HG02571 (cell line): ENCODE data around the gene GUCD1.
"Not testable (repeated sequence)": the region's sequence is repeated elsewhere in the genome, so short reads cannot be mapped to it uniquely, and the experiment has no call there.

Experiments
- ATAC-seq: cut with Tn5 transposase; IDR thresholded peaks from one replicate; pipeline ENCODE4 v1.9.1; 2021; ENCODE audit warnings: mild to moderate bottlenecking, moderate library complexity; ENCODE audit not compliant: unreplicated experiment

The GUCD1 gene

DNA sequence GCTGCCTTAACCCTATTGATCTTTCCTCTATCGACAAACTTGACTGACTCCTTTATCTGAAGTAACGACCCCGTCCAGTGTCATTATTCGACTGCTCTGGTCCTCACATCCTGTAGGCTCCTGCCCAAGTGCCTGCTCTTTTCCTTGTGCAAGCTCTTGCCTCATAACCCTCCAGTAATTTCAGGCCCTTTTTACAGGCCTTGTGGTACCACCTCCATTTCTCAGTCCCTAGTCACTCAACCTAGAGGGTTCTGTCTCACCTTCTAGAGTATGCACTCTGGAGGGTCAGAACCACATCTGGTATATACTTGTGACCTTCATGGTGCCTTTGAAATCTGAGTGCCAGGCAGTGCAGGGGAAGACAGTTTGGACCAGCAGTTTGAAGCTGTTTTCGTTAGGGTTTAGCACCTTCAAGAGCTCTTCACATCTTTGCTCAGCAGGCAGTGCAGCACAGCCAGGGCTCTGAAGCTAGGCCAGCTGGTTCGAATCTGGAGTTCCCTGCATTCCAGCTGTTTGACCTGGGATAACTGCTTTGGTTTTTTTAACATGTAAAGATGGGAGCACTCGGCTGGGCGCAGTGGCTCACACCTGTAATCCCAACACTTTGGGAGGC lies 12.1 kb upstream of the GUCD1 start:
- no peak for ATAC-seq

GRCh38 chr22:24565077-24565476 lies 10.1 kb upstream of the GUCD1 start:
- no peak for ATAC-seq

DNA sequence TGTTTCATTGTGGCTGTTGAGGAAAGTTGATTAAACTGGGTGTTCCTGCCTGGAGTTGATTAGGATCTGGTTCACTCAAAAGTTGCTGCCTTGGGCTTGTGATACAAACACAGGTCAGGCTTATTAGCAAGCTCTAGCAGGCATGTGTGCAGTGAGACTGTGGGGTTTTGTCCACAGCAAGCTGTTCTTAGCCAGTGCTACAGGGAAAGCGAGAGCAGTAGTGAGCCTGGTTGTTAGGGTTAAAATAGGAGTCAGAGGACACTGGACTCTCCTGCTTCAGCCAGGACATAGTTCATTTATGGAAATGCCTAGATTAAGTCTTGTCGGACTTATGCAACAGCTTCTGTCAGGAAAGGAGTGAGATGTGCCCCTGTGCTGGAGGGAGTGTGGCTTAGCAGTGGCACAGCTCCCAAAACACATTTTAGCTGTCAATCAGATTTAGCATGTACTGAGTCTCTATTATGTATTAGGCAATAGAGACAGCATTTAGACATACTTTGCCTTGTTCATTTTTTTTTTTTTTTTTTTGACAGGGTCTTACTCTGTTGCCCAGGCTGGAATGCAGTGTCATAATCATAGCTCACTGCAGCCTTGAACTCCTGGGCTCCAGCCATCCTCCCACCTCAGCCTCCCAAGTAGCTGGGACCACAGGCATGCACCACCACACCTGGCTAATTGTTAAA lies 9.6 kb upstream of the GUCD1 start:
- no peak for ATAC-seq

- no peak for ATAC-seq
Measured at GRCh38 chr22:24563246-24563645, 8.3 kb upstream of the GUCD1 start.

- ATAC-seq, result no peak
Measured at GRCh38 chr22:24559471-24559870, 4.5 kb upstream of the GUCD1 start.

- ATAC-seq, result peak; percentile 73
Measured at GRCh38 chr22:24555165-24556039, 464 bp upstream of the GUCD1 start, which contains the start of gene SNRPD3. Gene SNRPD3 (plus strand): TSS chr22:24555999. CDS start chr22:24557675, 1,676 bp downstream.

GRCh38 chr22:24553597-24554312 lies 1.2 kb downstream of the GUCD1 start:
- no peak for ATAC-seq

- ATAC-seq, result not testable (repeated sequence)
Measured at GRCh38 chr22:24552503-24553286, 2.2 kb downstream of the GUCD1 start.

DNA sequence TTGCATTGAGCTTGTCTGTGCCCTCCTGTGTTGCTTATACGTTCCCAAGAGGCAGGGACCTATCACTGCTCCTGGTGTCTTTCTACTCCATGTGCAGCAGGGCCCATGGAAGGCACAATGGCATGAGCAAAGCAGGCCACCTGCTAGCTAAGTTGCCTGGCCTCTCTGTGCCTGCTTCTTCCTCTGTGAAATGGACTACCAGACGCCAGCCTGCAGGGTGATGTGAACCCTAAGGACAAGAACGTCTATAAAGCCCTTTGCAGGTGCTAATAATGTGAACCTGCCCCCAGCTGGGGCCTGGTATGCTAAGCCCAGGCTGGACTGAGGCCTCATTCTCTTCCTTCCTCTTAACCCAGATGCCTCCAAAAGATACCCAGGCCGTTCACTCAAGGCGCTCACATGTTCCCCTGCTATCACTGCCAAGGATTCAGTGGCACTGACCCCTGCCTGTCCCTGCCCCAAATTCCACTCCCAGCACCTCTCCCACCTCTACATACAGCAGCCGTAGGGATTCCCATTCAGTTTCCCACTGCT lies 4.0 kb downstream of the GUCD1 start:
- ATAC-seq, result no peak

GRCh38 chr22:24550028-24550901 lies 4.7 kb downstream of the GUCD1 start:
- no peak for ATAC-seq

DNA sequence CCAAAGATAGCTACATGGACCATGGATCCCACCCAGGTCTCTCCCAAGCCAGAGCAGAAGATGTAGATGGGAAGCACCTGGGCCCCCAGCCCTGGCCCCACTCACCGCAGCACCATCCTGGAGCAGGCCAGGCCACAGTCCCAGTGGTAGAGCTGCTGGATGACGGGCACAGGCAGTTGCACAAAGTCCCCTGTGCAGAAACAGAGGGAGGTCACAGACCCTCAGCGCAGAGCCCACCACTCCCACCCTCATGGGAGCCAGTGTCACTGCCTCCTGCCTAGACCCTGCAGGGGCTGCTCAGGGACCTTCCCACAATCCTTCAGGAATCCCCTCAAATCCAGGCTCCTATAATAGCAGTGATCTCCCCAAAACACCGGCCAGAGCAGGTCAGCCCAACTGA lies 6.1 kb downstream of the GUCD1 start:
- no peak for ATAC-seq

DNA sequence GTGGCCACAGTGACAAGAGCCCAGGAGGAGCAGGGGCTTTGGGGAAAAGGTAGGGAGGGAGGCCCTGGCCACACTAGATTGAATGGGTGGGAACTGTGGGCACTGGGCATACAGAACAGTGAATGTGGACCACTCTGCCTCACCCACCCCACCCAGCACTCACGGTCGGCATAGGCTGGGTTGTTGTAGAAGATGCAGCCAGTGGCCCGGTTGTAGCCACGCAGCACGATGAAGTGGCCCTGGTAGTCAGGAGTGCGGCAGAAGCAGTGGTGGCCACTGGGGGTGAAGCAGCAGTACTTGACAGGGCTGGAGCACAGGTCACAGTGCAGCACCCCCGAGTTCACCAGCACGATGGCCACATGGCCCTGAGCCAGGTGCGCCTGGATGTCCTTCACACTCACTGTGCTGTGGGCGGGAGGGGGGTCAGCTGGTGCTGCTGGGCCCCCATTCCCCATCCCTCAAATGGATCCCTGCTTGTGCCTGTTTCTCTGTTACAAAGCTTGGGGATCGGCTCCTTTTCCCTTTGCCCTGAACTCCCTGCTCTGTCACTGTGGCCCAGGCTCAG lies 11.2 kb downstream of the GUCD1 start:
- no peak for ATAC-seq

DNA sequence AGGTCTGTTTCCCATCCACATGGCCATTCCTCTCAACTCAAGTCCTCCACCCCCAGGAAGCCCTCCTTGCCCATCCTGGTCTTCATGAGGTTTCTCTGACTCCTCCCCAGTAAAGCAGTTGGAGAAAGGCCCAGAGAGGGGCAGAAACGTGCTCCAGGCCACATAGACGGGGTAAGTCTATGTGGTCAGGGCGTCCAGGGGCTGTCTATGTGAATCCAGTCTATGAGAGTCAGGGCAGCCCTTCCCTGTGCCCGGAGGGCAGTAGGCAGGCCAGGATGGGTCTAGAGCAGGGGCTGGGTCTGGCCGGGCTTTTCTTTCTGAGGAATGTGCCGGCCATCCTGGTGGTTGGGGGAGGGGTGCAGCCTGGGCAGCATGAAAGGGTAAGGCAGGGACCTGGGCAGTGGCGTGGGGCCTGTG lies 11.7 kb downstream of the GUCD1 start:
- no peak for ATAC-seq

GRCh38 chr22:24542641-24543040 lies 12.3 kb downstream of the GUCD1 start:
- no peak for ATAC-seq

- no peak for ATAC-seq
Measured at GRCh38 chr22:24541681-24542515, 13.0 kb downstream of the GUCD1 start.

- no peak for ATAC-seq
Measured at GRCh38 chr22:24540470-24540869, 14.5 kb downstream of the GUCD1 start.

DNA sequence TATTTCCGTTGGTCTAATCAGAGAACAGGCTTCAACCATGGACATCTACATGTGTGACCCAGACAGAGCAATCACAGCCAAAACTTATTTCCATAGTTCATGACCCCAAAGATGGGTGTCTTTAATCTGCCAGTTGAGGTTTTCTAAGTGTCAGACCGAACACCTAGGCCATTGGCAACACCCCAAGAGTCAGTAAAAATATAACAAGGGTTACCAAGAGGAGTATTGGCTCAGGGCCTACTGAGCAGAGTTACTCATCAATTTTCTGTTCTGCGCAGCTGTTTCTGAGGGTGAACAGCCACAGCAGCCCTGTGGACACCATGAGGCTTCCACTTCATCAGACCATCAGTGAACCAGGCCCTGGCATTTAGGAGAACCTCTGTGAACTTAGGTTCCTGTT lies 18.8 kb downstream of the GUCD1 start:
- ATAC-seq, result no peak

DNA sequence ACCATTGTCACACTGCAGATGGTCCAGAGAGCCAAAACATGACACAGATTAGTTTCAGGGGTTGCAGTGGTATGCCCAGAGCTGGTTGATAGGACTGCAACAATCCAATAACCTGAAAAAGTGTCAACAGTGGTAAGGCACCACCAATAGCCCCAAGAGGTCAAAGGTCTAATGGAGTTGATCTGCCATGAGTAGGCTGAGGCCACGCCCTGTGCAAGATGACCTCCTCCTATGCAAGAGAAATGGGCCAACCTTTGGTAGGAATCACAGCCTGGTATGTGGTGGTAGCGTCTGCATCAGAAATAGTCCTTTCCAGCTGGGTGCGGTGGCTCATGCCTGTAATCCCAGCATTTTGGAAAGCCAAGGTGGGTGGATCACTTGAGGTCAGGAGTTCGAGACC lies 19.6 kb downstream of the GUCD1 start:
- ATAC-seq, result no peak
